ACC112 (cell line): ENCODE data around the gene TRAPPC5.

Experiments used
- H2AFZ ChIP-seq: fragments of 200-600 bp; sonication (generic); one replicate; pipeline ENCODE4 v1.6.0; 2017; ENCODE audit warnings: antibody characterized with exemption, low read length; ENCODE audit not compliant: unreplicated experiment
- H3K27ac ChIP-seq: fragments of 200-600 bp; sonication (generic); 2 replicates; pipeline ENCODE4 v1.5.1; 2014; ENCODE audit warnings: low read depth, mild to moderate bottlenecking, antibody characterized with exemption, low read length, moderate library complexity
- H3K27me3 ChIP-seq: fragments of 200-600 bp; sonication (generic); 2 replicates; pipeline ENCODE4 v1.6.1; 2014; ENCODE audit warnings: mild to moderate bottlenecking, antibody characterized with exemption, low read length, moderate library complexity, mixed read lengths; ENCODE audit not compliant: insufficient read depth
- H3K36me3 ChIP-seq: fragments of 200-600 bp; sonication (generic); 2 replicates; pipeline ENCODE4 v1.6.1; 2016; ENCODE audit warnings: mild to moderate bottlenecking, antibody characterized with exemption, low read length, moderate library complexity, mixed read lengths; ENCODE audit not compliant: insufficient read depth
- H3K4me1 ChIP-seq: fragments of 200-600 bp; sonication (generic); one replicate; pipeline ENCODE4 v1.6.1; 2016; ENCODE audit warnings: low read length, mixed read lengths; ENCODE audit not compliant: insufficient read depth, unreplicated experiment, control insufficient read depth
- H3K4me3 ChIP-seq: fragments of 200-600 bp; sonication (generic); 2 replicates; pipeline ENCODE4 v1.5.1; 2014; ENCODE audit warnings: mild to moderate bottlenecking, low read depth, low read length
- H3K79me2 ChIP-seq: fragments of 200-600 bp; sonication (generic); one replicate; pipeline ENCODE4 v1.6.0; 2016; ENCODE audit warnings: low read length; ENCODE audit not compliant: control insufficient read depth, unreplicated experiment, insufficient read depth

Gene TRAPPC5

DNA sequence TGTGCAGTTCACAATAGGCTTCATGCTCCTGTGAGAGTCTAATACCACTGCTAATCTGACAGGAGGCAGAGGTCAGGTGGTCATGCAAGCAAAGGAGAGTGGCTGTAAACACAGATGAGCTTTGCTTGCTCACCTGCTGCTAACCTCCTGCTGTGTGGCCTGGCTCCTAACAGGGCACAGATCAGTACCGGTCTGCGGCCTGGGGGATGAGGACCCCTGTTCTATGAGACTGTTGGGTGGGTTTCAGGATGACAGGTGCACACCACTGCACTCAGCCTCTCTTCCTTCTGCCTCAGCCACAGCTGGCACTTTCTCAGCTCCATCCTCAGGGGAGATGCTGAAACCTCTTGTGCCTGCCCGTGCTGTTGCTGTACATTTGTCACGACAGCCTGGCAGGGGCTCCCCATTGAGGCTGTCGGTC, 41.6 kb downstream of the TRAPPC5 start:
- Histone ChIP-seq H3K79me2 (no peaks in the 10 kb centered on the region), H2AFZ (no peak overlapping the region), H3K36me3 (no peaks in the 10 kb centered on the region), H3K27me3 (peaks cover 20% of the 10 kb centered on the region), H3K4me3 (no peak overlapping the region), H3K27ac (no peak overlapping the region), H3K4me1 (no peaks in the 10 kb centered on the region)

DNA sequence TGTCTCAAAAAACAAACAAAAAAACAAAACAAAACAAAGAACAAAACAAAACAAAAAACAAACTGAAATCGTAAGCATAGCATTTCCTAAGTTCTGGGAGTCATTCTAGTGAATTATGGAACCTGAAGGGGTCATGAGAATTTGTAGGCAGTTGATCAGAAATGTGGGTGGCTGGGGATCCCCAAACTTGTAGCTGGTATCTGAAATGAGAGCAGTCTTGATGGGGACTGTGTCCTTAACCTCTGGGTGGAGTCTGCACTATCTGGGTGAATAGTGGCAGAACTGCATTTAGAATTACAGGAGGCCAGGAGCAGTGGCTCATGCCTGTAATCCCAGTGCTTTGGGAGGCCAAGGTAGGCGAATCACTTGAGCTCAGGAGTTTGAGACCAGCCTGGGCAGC, 45.2 kb downstream of the TRAPPC5 start:
- Histone ChIP-seq H3K36me3 (no peaks in the 10 kb centered on the region), H2AFZ (no peak overlapping the region), H3K4me1 (no peaks in the 10 kb centered on the region), H3K27me3 (peaks cover 52% of the 10 kb centered on the region), H3K4me3 (no peak overlapping the region), H3K27ac (no peak overlapping the region), H3K79me2 (no peaks in the 10 kb centered on the region)

DNA sequence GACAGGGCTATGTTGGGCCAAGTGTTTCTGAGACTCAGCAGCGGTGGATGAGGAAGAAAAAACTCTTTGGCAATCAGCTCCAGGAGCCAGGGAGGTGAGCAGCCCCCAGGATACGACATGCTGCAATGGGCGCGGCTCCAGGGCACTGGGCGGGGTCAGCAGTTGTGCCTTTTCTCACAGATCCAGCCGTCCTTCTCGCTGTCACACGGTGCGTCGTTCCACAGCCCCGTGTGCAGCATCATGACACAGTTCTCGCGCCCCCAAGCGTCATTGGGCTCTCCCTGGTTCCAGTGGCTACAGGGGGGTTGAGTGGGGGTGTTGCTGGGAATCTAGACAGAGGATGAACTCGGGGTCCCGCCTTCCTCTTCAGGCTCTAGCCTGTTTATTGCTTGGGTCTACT, 48.6 kb downstream of the TRAPPC5 start:
- H3K4me3 ChIP-seq: no peak overlapping the region
- H2AFZ ChIP-seq: no peak overlapping the region
- H3K4me1 ChIP-seq: no peaks in the 10 kb centered on the region
- H3K36me3 ChIP-seq: no peaks in the 10 kb centered on the region
- no peak overlapping the region for H3K27ac ChIP-seq
- H3K79me2 ChIP-seq: no peaks in the 10 kb centered on the region
- peaks cover 70% of the 10 kb centered on the region for H3K27me3 ChIP-seq

DNA sequence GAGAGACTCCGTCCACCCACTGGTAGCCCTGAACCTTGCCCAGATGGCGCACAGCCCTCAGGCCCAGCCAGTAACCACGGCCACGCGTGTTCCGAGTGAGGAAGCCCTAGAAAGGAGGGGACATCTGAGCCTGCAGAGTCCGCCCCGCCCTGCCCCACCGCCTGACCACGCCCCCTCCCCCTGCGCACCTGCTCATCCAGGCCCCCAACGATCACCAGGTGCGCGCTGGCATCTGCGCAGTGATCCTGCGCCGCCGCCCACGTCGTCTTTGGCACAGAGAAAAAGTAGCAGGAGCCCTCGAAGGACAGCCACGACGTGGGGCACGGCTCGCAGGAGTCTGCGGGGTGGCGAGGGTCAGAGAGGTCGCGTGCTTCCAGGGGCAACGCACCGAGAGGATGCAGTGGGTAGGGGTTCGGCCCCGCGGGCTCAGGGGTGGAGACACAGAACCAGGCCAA, 49.2 kb downstream of the TRAPPC5 start:
- H3K36me3 ChIP-seq: no peaks in the 10 kb centered on the region
- H3K27me3 ChIP-seq: peaks cover 64% of the 10 kb centered on the region
- no peak overlapping the region for H3K27ac ChIP-seq
- H2AFZ ChIP-seq: no peak overlapping the region
- H3K79me2 ChIP-seq: no peaks in the 10 kb centered on the region
- H3K4me3 ChIP-seq: no peak overlapping the region
- H3K4me1 ChIP-seq: no peaks in the 10 kb centered on the region

DNA sequence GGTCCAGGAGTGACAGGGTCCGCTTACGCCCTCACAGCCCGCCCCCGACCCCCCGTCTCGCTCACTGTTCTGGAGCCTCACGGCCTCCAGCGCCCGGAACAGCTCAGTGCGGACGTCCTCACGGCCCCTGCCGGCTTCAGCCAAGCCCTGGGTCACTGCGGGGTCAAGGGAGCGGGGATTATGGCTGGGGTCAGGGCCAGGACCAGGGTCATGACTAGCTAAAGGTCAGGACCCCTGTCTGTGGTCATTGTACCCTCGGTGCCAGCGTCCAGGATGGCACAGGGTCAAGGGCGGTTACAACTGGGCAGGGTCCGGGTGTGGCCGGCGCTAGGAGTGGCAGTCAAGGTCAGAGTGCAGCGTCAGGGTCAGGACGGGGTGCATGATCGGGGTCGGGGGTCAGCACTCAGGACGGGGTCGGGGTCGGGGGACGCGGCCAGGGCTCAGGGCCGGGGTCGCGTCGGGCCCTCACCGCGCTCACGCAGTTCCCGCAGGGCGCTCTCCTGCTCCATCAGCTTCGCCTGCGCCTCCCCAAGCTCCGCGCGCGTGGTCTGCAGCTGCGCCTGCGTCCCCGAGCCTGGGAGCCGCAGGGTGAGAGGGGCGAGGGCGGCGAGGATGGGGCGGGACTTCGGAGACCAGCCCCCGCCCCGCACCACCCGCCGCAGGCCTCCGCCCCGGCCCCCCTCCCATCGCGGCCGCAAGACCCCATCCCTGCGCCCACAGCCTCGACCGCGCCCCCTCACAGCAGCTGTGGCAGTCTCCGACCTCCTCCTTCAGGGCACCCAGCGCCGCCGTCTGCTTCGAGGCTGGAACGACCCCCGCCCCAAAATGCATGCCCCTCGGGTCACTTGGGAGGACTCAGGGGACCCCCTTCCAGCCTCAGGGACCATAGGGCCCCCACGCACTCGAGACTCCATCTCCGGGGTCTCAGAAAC, 49.9 kb downstream of the TRAPPC5 start:
- Histone ChIP-seq H3K79me2 (no peaks in the 10 kb centered on the region), H3K27ac (no peak overlapping the region), H3K36me3 (no peaks in the 10 kb centered on the region), H3K27me3 (peaks cover 67% of the 10 kb centered on the region), H3K4me3 (no peak overlapping the region), H2AFZ (no peak overlapping the region), H3K4me1 (no peaks in the 10 kb centered on the region)

DNA sequence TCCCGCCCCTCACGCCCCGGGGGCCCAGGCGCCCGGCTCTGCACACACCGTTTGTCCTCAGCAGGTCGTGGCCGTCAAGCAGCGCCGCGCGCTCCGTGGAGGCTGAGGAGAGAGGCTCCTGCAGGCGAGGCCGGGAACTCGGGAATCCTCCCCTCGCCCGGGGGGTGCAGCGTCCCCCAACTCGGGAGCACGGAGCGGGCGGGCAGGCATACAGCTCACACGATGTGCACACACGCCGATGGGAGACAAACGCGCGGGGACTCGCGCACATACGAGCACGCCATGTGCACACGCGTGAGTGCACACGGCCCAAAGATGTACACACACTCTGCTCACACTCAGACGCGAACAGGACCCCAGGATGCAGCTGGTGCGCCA, 50.6 kb downstream of the TRAPPC5 start:
- H3K4me1 ChIP-seq: no peaks in the 10 kb centered on the region
- H3K27me3 ChIP-seq: peaks cover 67% of the 10 kb centered on the region

DNA sequence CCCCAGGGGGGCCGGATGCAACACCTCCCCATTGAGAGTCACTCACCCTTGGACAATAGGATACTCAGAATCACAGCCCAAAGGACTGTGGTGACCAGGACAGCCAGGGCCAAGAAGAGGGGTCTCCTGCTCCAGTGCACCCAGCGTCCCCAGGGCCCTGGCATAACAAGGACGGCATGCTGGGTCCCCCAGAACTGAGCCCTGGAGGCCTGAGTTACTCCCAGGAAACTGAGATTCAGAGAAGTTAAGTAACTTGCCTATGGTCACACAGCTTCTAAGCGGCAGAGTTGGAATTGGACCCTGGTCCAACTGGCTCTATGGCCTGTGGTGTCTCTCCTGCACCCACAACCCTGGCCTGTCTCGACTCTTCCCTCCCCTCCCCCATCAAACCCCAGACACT, 51.0 kb downstream of the TRAPPC5 start:
- Histone ChIP-seq H3K27me3 (peaks cover 67% of the 10 kb centered on the region), H3K36me3 (no peaks in the 10 kb centered on the region), H3K4me3 (no peak overlapping the region), H3K27ac (no peak overlapping the region), H3K79me2 (no peaks in the 10 kb centered on the region), H3K4me1 (no peaks in the 10 kb centered on the region), H2AFZ (no peak overlapping the region)

More for the DNA sequence above, 50.6 kb downstream of the TRAPPC5 start:
- H2AFZ ChIP-seq: no peak overlapping the region
- no peak overlapping the region for H3K27ac ChIP-seq
- H3K36me3 ChIP-seq: no peaks in the 10 kb centered on the region
- H3K4me3 ChIP-seq: no peak overlapping the region
- no peaks in the 10 kb centered on the region for H3K79me2 ChIP-seq

DNA sequence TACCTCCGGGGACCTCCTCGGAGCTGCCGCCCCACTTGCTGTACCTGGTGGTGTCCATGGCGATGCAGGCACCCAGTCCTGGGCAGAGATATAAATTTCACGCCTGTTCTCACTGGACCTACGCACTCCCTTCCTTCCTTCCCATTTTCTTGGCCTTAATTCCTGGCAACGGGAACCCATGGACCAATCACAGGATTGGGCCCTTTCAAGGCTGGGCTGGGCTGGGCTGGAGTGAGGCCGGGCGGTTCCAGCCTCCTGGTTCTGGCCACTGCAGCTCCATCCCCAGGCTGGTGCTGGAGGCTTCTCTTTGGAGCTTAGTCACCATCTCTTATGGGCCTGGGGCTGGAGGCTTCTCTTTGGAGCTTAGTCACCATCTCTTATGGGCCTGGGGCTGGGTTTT, 51.4 kb downstream of the TRAPPC5 start, which contains the start of gene CLEC4G:
Gene CLEC4G (minus strand): TSS at position 66 of the 400 bp plus-strand sequence. CDS start 8 bp downstream, at position 58.
- Histone ChIP-seq H3K79me2 (no peaks in the 10 kb centered on the region), H3K27ac (no peak within 1 kb of the TSS), H3K4me3 (no peak within 1 kb of the TSS), H3K4me1 (no peaks in the 10 kb centered on the region), H2AFZ (no peak within 1 kb of the TSS), H3K36me3 (no peaks in the 10 kb centered on the region), H3K27me3 (peaks cover 67% of the 10 kb centered on the region)

DNA sequence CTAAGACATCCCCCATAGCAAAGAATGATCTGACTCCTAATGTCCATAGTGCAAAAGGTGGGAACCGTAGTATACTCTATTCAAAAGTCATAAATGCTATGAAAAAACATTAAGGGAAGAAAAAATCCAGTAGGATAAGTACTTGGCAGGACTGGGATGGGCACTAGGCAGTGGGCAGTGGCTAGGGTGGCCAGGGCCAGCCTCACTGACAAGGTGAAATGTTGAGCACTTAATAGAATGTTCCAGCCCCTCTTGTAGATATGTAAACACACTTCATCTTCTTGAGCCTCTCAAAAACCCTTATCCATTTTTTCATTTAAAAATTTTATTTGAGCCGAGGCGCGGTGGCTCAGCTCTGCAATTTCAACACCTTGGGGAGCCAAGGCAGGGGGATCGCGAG, 52.7 kb downstream of the TRAPPC5 start:
- Histone ChIP-seq H3K4me1 (no peaks in the 10 kb centered on the region), H2AFZ (no peak overlapping the region), H3K27ac (no peak overlapping the region), H3K4me3 (no peak overlapping the region), H3K79me2 (no peaks in the 10 kb centered on the region), H3K27me3 (peaks cover 56% of the 10 kb centered on the region), H3K36me3 (no peaks in the 10 kb centered on the region)

DNA sequence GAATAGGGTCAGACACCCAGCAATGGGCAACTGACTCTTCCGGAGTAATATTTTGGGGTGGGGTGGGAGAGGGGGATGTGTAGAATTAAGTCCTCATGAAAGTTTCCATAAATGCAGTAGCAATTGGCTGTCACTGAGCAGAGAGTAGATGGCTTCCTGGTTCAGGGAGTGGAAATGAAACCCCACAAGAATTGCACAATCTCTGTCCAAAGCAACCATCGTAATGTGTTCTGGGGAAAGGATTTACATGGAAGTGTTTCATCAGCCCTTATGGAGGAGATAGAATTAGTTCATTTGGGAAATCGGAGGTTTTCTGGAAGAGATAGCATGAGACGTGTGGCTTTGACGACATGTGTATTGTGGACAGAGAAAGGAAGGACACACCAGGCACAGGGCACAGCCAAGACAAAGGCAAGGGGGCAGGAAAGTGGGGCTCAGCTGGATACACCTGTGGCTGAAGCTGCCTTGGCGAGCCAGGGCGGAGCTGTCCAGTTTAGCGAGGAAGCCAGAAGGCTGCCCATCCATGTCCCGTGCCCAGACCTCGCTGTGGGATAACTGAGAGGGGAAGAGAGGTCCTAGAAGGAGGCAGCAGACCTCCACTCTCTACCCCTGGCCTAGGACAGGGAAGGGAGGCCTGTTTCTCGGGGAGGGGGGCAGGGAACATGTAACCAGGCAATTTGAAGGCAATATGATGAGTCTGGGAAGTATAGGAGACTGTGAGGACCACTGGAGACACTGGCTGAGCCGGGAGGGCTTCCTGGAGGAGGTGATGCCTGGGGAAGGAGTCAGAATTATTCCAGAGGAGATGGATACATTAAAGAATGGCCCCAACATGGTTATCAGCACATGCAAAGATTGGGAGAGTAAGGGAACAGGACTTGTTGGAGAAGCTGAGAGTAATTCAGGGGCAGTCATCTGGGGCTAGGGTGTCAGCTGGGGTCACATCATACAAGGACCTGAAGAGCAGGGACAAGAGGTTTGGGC, 53.9 kb downstream of the TRAPPC5 start:
- Histone ChIP-seq H3K27ac (no peak overlapping the region), H2AFZ (no peak overlapping the region), H3K36me3 (no peaks in the 10 kb centered on the region), H3K4me1 (no peaks in the 10 kb centered on the region), H3K27me3 (peaks cover 49% of the 10 kb centered on the region), H3K79me2 (no peaks in the 10 kb centered on the region), H3K4me3 (no peak overlapping the region)
